IMR-90 (cell line): Measurements from ENCODE around the gene ADD1. TPM values are rescaled to one million over a fixed set of nuclear protein-coding genes. Genes with fewer than 3 reads are reported as not detected.
A peak's percentile ranks its signal among the peaks of the same experiment; 100 is the strongest.

Experiments used
- ATAC-seq: fragments of 200-7000 bp; cut with Tn5 transposase; 2 replicates; pipeline ENCODE4 v1.9.1; 2020; ENCODE audit warnings: low read depth, mild to moderate bottlenecking, moderate library complexity
- BruUV-seq: library from RNA; stranded (reverse); fragments of 400-500 nt; replicated peaks from 2 replicates; lab custom pipeline; 2021; lab: Mats Ljungman, UMichigan
- CTCF ChIA-PET: fragments of 300-600 bp; formaldehyde crosslinking; extraction: SDS; loops from one replicate; lab custom pipeline; 2021; ENCODE audit warnings: antibody characterized with exemption; lab: Yijun Ruan, JAX
- POLR2A ChIA-PET: fragments of 300-600 bp; sonication (Branson Sonifier 250); formaldehyde crosslinking; loops from one replicate; lab custom pipeline; 2022; ENCODE audit warnings: antibody characterized with exemption; ENCODE audit not compliant: unreplicated experiment; lab: Charles Lee
- DNase-seq: peaks from one replicate; pipeline ENCODE4 v3.0.0; 2013
- H2AFZ ChIP-seq: replicated peaks from 2 replicates; pipeline ENCODE3; 2013; ENCODE audit warnings: low read length, mild to moderate bottlenecking; ENCODE audit not compliant: poor library complexity
- H2AK5ac ChIP-seq: 2 replicates; pipeline ENCODE4 v1.6.1; 2013; ENCODE audit warnings: low read depth, low read length, inconsistent platforms
- H2AK9ac ChIP-seq: replicated peaks from 2 replicates; pipeline ENCODE3; 2013; ENCODE audit warnings: mild to moderate bottlenecking, low read depth, low read length, moderate library complexity; ENCODE audit not compliant: poor library complexity
- H2BK120ac ChIP-seq: 2 replicates; pipeline ENCODE4 v1.6.1; 2013; ENCODE audit warnings: low read depth, low read length, inconsistent platforms
- H2BK15ac ChIP-seq: 3 replicates; pipeline ENCODE4 v1.6.1; 2013; ENCODE audit warnings: low read depth, low read length, inconsistent platforms
- H2BK20ac ChIP-seq: 2 replicates; pipeline ENCODE4 v1.6.1; 2013; ENCODE audit warnings: low read depth, mild to moderate bottlenecking, inconsistent platforms, low read length, moderate library complexity
- H2BK5ac ChIP-seq: 2 replicates; pipeline ENCODE4 v1.6.1; 2013; ENCODE audit warnings: mild to moderate bottlenecking, low read depth, low read length, inconsistent platforms; ENCODE audit not compliant: poor library complexity, severe bottlenecking
- H3K14ac ChIP-seq: replicated peaks from 2 replicates; pipeline ENCODE4 v1.6.1; 2013; ENCODE audit warnings: low read depth, low read length, inconsistent platforms
- H3K18ac ChIP-seq: 2 replicates; pipeline ENCODE4 v1.6.1; 2013; ENCODE audit warnings: low read depth, low read length, control low read depth
- H3K23ac ChIP-seq: 2 replicates; pipeline ENCODE4 v1.6.1; 2013; ENCODE audit warnings: low read depth, low read length, inconsistent platforms
- H3K27ac ChIP-seq: 2 replicates; pipeline ENCODE4 v1.5.1; 2013; ENCODE audit warnings: mild to moderate bottlenecking, control low read depth, low read length; ENCODE audit not compliant: insufficient read depth
- H3K27me3 ChIP-seq: 2 replicates; pipeline ENCODE4 v1.6.1; 2013; ENCODE audit warnings: low read length; ENCODE audit not compliant: control insufficient read depth, insufficient read depth
- H3K36me3 ChIP-seq: 2 replicates; pipeline ENCODE4 v1.6.1; 2013; ENCODE audit warnings: low read length, mixed read lengths; ENCODE audit not compliant: control insufficient read depth, insufficient read depth
- H3K4ac ChIP-seq: 2 replicates; pipeline ENCODE4 v1.6.1; 2013; ENCODE audit warnings: low read depth, low read length, inconsistent platforms
- H3K4me1 ChIP-seq: 2 replicates; pipeline ENCODE4 v1.6.1; 2013; ENCODE audit warnings: low read length, mixed read lengths; ENCODE audit not compliant: control insufficient read depth, insufficient read depth
- H3K4me2 ChIP-seq: 2 replicates; pipeline ENCODE4 v1.6.1; 2013; ENCODE audit warnings: low read depth, mild to moderate bottlenecking, control low read depth, low read length, moderate library complexity
- H3K4me3 ChIP-seq: 2 replicates; pipeline ENCODE4 v1.5.1; 2013; ENCODE audit warnings: low read depth, mild to moderate bottlenecking, control low read depth, low read length, moderate library complexity; ENCODE audit not compliant: insufficient read depth
- H3K56ac ChIP-seq: 2 replicates; pipeline ENCODE4 v1.6.1; 2013; ENCODE audit warnings: low read length, inconsistent platforms; ENCODE audit not compliant: insufficient read depth; ENCODE audit errors: extremely low read depth
- H3K79me1 ChIP-seq, 2 experiments: 2 replicates each; pipeline ENCODE4 v1.6.1; 2013; ENCODE audit warnings: low read length in 2 of 2, inconsistent platforms in 1 of 2, low read depth in 1 of 2
- H3K9ac ChIP-seq: 2 replicates; pipeline ENCODE4 v1.6.1; 2013; ENCODE audit warnings: low read depth, low read length, control low read depth
- H3K9me1 ChIP-seq: 2 replicates; pipeline ENCODE4 v1.6.1; 2013; ENCODE audit warnings: low read length, inconsistent platforms; ENCODE audit not compliant: insufficient read depth
- H3K9me3 ChIP-seq: 2 replicates; pipeline ENCODE4 v1.6.1; 2013; ENCODE audit warnings: low read length; ENCODE audit not compliant: control insufficient read depth, insufficient read depth
- H4K20me1 ChIP-seq: 2 replicates; pipeline ENCODE4 v1.6.1; 2013; ENCODE audit warnings: low read length, inconsistent platforms; ENCODE audit not compliant: insufficient read depth
- H4K5ac ChIP-seq: 2 replicates; pipeline ENCODE4 v1.6.1; 2013; ENCODE audit warnings: mild to moderate bottlenecking, low read depth, low read length, control low read depth
- H4K8ac ChIP-seq, 2 experiments: 2 replicates each; pipeline ENCODE4 v1.6.1; 2013; ENCODE audit warnings: low read depth in 2 of 2, low read length in 2 of 2, control low read depth in 1 of 2, inconsistent platforms in 1 of 2
- H4K91ac ChIP-seq: 2 replicates; pipeline ENCODE4 v1.6.1; 2013; ENCODE audit warnings: low read depth, low read length, inconsistent platforms; ENCODE audit not compliant: insufficient read depth
- BHLHE40 ChIP-seq: fragments of 150-350 bp; IDR thresholded peaks from 2 replicates; pipeline ENCODE4 v1.6.1; 2016; ENCODE audit warnings: mild to moderate bottlenecking, low read depth, low read length
- CEBPB ChIP-seq: IDR thresholded peaks from 2 replicates; pipeline ENCODE4 v1.6.1; 2012; ENCODE audit warnings: low read depth, low read length, improper control_type of control experiment
- CHD1 ChIP-seq: IDR thresholded peaks from 2 replicates; pipeline ENCODE4 v1.6.1; 2012; ENCODE audit warnings: low read depth, low read length, improper control_type of control experiment
- FOS ChIP-seq: fragments of 150-350 bp; IDR thresholded peaks from 2 replicates; pipeline ENCODE4 v1.6.1; 2016; ENCODE audit warnings: low read depth, low read length
- MAFK ChIP-seq: IDR thresholded peaks from 2 replicates; pipeline ENCODE4 v1.6.1; 2012; ENCODE audit warnings: low read depth, low read length, improper control_type of control experiment
- MAZ ChIP-seq: IDR thresholded peaks from 2 replicates; pipeline ENCODE4 v1.6.1; 2012; ENCODE audit warnings: low read depth, mild to moderate bottlenecking, low read length, improper control_type of control experiment, moderate library complexity, borderline replicate concordance
- MXI1 ChIP-seq: IDR thresholded peaks from 2 replicates; pipeline ENCODE4 v1.6.1; 2012; ENCODE audit warnings: low read depth, mild to moderate bottlenecking, low read length, moderate library complexity, borderline replicate concordance
- NFE2L2 ChIP-seq: fragments of 150-350 bp; IDR thresholded peaks from 2 replicates; pipeline ENCODE4 v1.6.1; 2016; ENCODE audit warnings: low read depth, mild to moderate bottlenecking, low read length
- POLR2A ChIP-seq: IDR thresholded peaks from 2 replicates; pipeline ENCODE4 v1.6.1; 2012; ENCODE audit warnings: mild to moderate bottlenecking, low read depth, low read length
- RAD21 ChIP-seq: IDR thresholded peaks from 2 replicates; pipeline ENCODE4 v1.6.1; 2012; ENCODE audit warnings: low read length, improper control_type of control experiment
- RCOR1 ChIP-seq: IDR thresholded peaks from 2 replicates; pipeline ENCODE4 v1.6.1; 2012; ENCODE audit warnings: mild to moderate bottlenecking, low read length, improper control_type of control experiment; ENCODE audit not compliant: insufficient replicate concordance
- RFX5 ChIP-seq: IDR thresholded peaks from 2 replicates; pipeline ENCODE4 v1.8.0; 2012; ENCODE audit warnings: low read depth, mild to moderate bottlenecking, low read length, moderate library complexity
- SMC3 ChIP-seq: fragments of 150-350 bp; IDR thresholded peaks from 2 replicates; pipeline ENCODE4 v1.6.1; 2016; ENCODE audit warnings: low read depth, mild to moderate bottlenecking, antibody characterized with exemption, low read length, moderate library complexity
- USF2 ChIP-seq: fragments of 150-350 bp; IDR thresholded peaks from 2 replicates; pipeline ENCODE4 v1.6.1; 2017; ENCODE audit warnings: mild to moderate bottlenecking, antibody characterized with exemption, low read length, low read depth
- WGBS, 2 experiments: methylation state at CpG; one replicate each; pipeline versions ENCODE4 v1.1.5 to v1.1.7; 2013; ENCODE audit warnings: missing lambda C conversion rate in 2 of 2; ENCODE audit not compliant: insufficient read length in 1 of 2; ENCODE audit errors: extremely low coverage in 2 of 2; 5-methylcytosine and 5-hydroxymethylcytosine counted together
- dilution Hi-C: fragments of 300-500 bp; cut with HindIII; formaldehyde crosslinking; loops from one replicate; pipeline ENCODE4 v1.14.3; 2018; ENCODE audit warnings: low sequenced_read_pairs; ENCODE audit not compliant: unreplicated experiment
- in situ Hi-C: fragments of 300-500 bp; cut with MboI; formaldehyde crosslinking; loops from 3 replicates; pipeline ENCODE4 v1.14.3; 2019; ENCODE audit warnings: low sequenced_read_pairs, inconsistent platforms, mixed read lengths
- intact Hi-C: fragments of 100-400 bp; cut with micrococcal nuclease; formaldehyde crosslinking; loops from 2 replicates; pipeline ENCODE4 v1.10.0; 2022
- polyA plus RNA-seq, 3 experiments: library from polyadenylated mRNA; depleted of rRNA; stranded (reverse); fragments of >200 nt; gene quantifications; 2 replicates each; pipeline ENCODE4 v1.2.3, GENCODE V29; 2012; ENCODE audit warnings: low replicate concordance in 1 of 3
- total RNA-seq: library from RNA; depleted of rRNA; stranded (reverse); fragments of >200 nt; gene quantifications from 2 replicates; pipeline ENCODE4 v1.2.3, GENCODE V29; 2012
- TF ChIP-seq, protein P1 (sequence below): conservative IDR thresholded peaks from 2 replicates; pipeline ENCODE4 v1.5.1; 2012; ENCODE audit warnings: mild to moderate bottlenecking, low read depth, low read length, improper control_type of control experiment
- TF ChIP-seq, protein P2 (sequence below): fragments of 150-350 bp; IDR thresholded peaks from 2 replicates; pipeline ENCODE4 v1.6.1; 2016; ENCODE audit warnings: low read depth, mild to moderate bottlenecking, low read length, moderate library complexity, borderline replicate concordance

The ADD1 gene
- total and polyA plus RNA-seq, 2 of the 4 experiments (the other 2 are of a cell fraction) = 122 to 215 TPM

DNA sequence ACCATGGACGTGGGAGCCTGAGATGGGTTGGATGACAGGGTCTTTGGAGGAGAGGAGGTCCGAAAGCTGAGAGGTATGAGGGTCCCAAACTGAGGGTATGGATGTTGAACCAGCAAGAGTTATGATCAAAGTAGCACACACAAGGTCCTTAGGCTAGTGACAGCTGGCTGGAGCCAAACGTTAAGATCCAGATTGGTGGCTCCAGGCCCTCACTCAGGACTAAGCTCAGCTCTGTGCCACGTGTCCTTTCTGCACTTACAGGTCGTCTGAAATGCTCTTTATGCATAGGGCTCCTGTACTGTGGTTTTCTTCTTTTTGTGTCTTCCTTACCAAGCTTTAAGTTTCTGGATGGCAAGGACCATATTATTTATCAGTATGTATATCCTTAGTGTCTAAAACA lies 35.4 kb downstream of the ADD1 start:
- no peak overlapping the region for H2BK120ac ChIP-seq
- no peaks in the 10 kb centered on the region for H3K27me3 ChIP-seq
- peak overlapping the region; percentile 46 for H2BK5ac ChIP-seq
- BruUV-seq = no TSS peak
- ATAC-seq (no peak), DNase-seq (no peak)
- H3K4me3 ChIP-seq = no peak overlapping the region
- H3K4ac ChIP-seq = 0 out of 2 replicates have a peak overlapping the region, but pooled peaks have one; percentile 6
- H2BK15ac ChIP-seq = no peak overlapping the region
- peak overlapping the region; percentile 57; the same call in 1 of the 2 replicates for H2AK5ac ChIP-seq
- H2AFZ ChIP-seq = no peak overlapping the region
- peaks cover 4% of the 10 kb centered on the region for H3K4me1 ChIP-seq
- H4K8ac ChIP-seq = 0 out of 4 replicates have a peak overlapping the region, but pooled peaks of 1 of the 2 experiments have one; percentile 18
- H3K18ac ChIP-seq = no peak overlapping the region
- H2BK20ac ChIP-seq = no peak overlapping the region
- TF ChIP-seq SMC3 (no peak), MAFK (no peak), NFE2L2 (no peak), MAZ (no peak), USF2 (no peak), RFX5 (no peak), FOS (no peak), RAD21 (no peak), RCOR1 (no peak), POLR2A (no peak), CHD1 (no peak), MXI1 (no peak), CEBPB (no peak), BHLHE40 (no peak)
- TF ChIP-seq, protein P1, sequence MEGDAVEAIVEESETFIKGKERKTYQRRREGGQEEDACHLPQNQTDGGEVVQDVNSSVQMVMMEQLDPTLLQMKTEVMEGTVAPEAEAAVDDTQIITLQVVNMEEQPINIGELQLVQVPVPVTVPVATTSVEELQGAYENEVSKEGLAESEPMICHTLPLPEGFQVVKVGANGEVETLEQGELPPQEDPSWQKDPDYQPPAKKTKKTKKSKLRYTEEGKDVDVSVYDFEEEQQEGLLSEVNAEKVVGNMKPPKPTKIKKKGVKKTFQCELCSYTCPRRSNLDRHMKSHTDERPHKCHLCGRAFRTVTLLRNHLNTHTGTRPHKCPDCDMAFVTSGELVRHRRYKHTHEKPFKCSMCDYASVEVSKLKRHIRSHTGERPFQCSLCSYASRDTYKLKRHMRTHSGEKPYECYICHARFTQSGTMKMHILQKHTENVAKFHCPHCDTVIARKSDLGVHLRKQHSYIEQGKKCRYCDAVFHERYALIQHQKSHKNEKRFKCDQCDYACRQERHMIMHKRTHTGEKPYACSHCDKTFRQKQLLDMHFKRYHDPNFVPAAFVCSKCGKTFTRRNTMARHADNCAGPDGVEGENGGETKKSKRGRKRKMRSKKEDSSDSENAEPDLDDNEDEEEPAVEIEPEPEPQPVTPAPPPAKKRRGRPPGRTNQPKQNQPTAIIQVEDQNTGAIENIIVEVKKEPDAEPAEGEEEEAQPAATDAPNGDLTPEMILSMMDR = no peak
- TF ChIP-seq, protein P2, sequence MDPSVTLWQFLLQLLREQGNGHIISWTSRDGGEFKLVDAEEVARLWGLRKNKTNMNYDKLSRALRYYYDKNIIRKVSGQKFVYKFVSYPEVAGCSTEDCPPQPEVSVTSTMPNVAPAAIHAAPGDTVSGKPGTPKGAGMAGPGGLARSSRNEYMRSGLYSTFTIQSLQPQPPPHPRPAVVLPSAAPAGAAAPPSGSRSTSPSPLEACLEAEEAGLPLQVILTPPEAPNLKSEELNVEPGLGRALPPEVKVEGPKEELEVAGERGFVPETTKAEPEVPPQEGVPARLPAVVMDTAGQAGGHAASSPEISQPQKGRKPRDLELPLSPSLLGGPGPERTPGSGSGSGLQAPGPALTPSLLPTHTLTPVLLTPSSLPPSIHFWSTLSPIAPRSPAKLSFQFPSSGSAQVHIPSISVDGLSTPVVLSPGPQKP = no peak
- intact Hi-C loops (no loop called here), in situ Hi-C loops (no loop called here), dilution Hi-C loops (no loop called here)
- H2AK9ac ChIP-seq = peak overlapping the region; percentile 60
- ChIA-PET POLR2A (no interaction called here), CTCF (interaction anchor here (0.6 to 0.7 kb wide), 3 partner anchors 11 to 647 kb away, joined by 3 read pairs; no protein-coding TSS in a partner anchor)
- H4K91ac ChIP-seq = no peak overlapping the region
- H3K36me3 ChIP-seq = peaks cover 12% of the 10 kb centered on the region
- WGBS, 2 experiments = 73% methylated on average over 2 of the region's 5 CpGs; no CpG with 5 or more reads in 1 of the 2 experiments
- peaks cover 34% of the 10 kb centered on the region for H4K20me1 ChIP-seq
- H3K56ac ChIP-seq = no peak overlapping the region
- peak overlapping the region; percentile 8 for H3K23ac ChIP-seq
- peaks cover 51 to 65% of the 10 kb centered on the region in 2 experiments for H3K79me1 ChIP-seq
- H3K9me1 ChIP-seq = peaks cover 27% of the 10 kb centered on the region
- H3K9ac ChIP-seq = no peak overlapping the region
- H3K4me2 ChIP-seq = no peak overlapping the region
- H3K27ac ChIP-seq = no peak overlapping the region
- no peaks in the 10 kb centered on the region for H3K9me3 ChIP-seq
- H3K14ac ChIP-seq = peak overlapping the region; percentile 46; the same call in 1 of the 2 replicates
- H4K5ac ChIP-seq = no peak overlapping the region
